Lower lobe of right lung (tissue), 2 donors: ENCODE data around the gene VASP. TPM values are rescaled to one million over a fixed set of nuclear protein-coding genes. Genes with fewer than 3 reads are reported as not detected.

Experiments
- ATAC-seq, 2 donors: fragments of 200-7000 bp; cut with Tn5 transposase; one replicate each; pipeline ENCODE4 v1.9.1; 2020 to 2022; ENCODE audit warnings: mild to moderate bottlenecking in 2 of 2, moderate library complexity in 2 of 2
- DNase-seq: peaks from one replicate; pipeline ENCODE4 v3.0.0-alpha.2; 2020
- H3K27ac ChIP-seq: fragments of 200-600 bp; one replicate; pipeline ENCODE4 v1.8.0; 2022
- H3K27me3 ChIP-seq: fragments of 200-600 bp; one replicate; pipeline ENCODE4 v1.8.0; 2022; ENCODE audit warnings: low read depth
- H3K36me3 ChIP-seq: fragments of 200-600 bp; one replicate; pipeline ENCODE4 v1.8.0; 2022; ENCODE audit warnings: mild to moderate bottlenecking
- H3K4me1 ChIP-seq: fragments of 200-600 bp; one replicate; pipeline ENCODE4 v1.8.0; 2022
- H3K4me3 ChIP-seq: fragments of 200-600 bp; one replicate; pipeline ENCODE4 v1.8.0; 2022; ENCODE audit warnings: mild to moderate bottlenecking
- H3K9me3 ChIP-seq: fragments of 200-600 bp; one replicate; pipeline ENCODE4 v1.8.0; 2022
- CTCF ChIP-seq: fragments of 200-600 bp; IDR thresholded peaks from one replicate; pipeline ENCODE4 v1.8.0; 2022; ENCODE audit warnings: antibody characterized with exemption, mild to moderate bottlenecking
- intact Hi-C: fragments of 100-400 bp; cut with DNase I; formaldehyde crosslinking; loops from one replicate; pipeline ENCODE4 v1.11.0; 2022
- total RNA-seq: library from RNA; stranded (reverse); fragmentation: NEBNext Ultra II Directional; extraction: Animal tissue kit (Norgen Biotek cat#: 25700); gene quantifications from one replicate; pipeline ENCODE4 v1.2.1, GENCODE V29; 2021
- donor health status: DM: no; HTN: yes; CAD: no; lungs with severe emphysema.

The VASP gene
- total RNA-seq, 1 donor from 2014 or later = 190 TPM

- DNase-seq = no peak
- ATAC-seq = peak; percentile 10 to 13
- TF ChIP-seq CTCF = no peak
- Histone ChIP-seq H3K9me3 (no peaks in the 10 kb centered on the region), H3K36me3 (no peaks in the 10 kb centered on the region), H3K27ac (peak overlapping the region; percentile 98), H3K4me3 (peak overlapping the region; percentile 74), H3K4me1 (peaks cover 34% of the 10 kb centered on the region), H3K27me3 (peaks cover 5% of the 10 kb centered on the region)
- intact Hi-C loops = no loop called here
Measured at GRCh38 chr19:45468803-45469131, 38.5 kb upstream of the VASP start.

- no peaks in the 10 kb centered on the region for H3K36me3 ChIP-seq
- TF ChIP-seq CTCF = peak; percentile 9
- ATAC-seq (peak; percentile 66 to 88), DNase-seq (peak; percentile 96)
- peak overlapping the region; percentile 74 for H3K4me3 ChIP-seq
- H3K27me3 ChIP-seq = peaks cover 11% of the 10 kb centered on the region
- intact Hi-C loops = no loop called here
- no peaks in the 10 kb centered on the region for H3K9me3 ChIP-seq
- H3K4me1 ChIP-seq = peaks cover 34% of the 10 kb centered on the region
- peak overlapping the region; percentile 98 for H3K27ac ChIP-seq
Measured at GRCh38 chr19:45469132-45469944, 37.9 kb upstream of the VASP start.

- Histone ChIP-seq H3K36me3 (no peaks in the 10 kb centered on the region), H3K27ac (peak overlapping the region; percentile 98), H3K4me3 (peak overlapping the region; percentile 74), H3K9me3 (no peaks in the 10 kb centered on the region), H3K27me3 (peaks cover 12% of the 10 kb centered on the region), H3K4me1 (peaks cover 39% of the 10 kb centered on the region)
- ATAC-seq (peak; percentile 2 to 11), DNase-seq (no peak)
- no peak for TF ChIP-seq CTCF
- intact Hi-C loops = no loop called here
Measured at GRCh38 chr19:45469945-45470761, 37.1 kb upstream of the VASP start.

GRCh38 chr19:45470762-45471081 lies 36.6 kb upstream of the VASP start:
- no peak for TF ChIP-seq CTCF
- Histone ChIP-seq H3K27ac (no peak overlapping the region), H3K4me1 (peaks cover 40% of the 10 kb centered on the region), H3K36me3 (no peaks in the 10 kb centered on the region), H3K27me3 (peaks cover 12% of the 10 kb centered on the region), H3K4me3 (no peak overlapping the region), H3K9me3 (no peaks in the 10 kb centered on the region)
- DNase-seq = no peak
- intact Hi-C loops = no loop called here
- ATAC-seq = no peak

- TF ChIP-seq CTCF = no peak
- H3K27ac ChIP-seq = no peak overlapping the region
- H3K4me1 ChIP-seq = peaks cover 40% of the 10 kb centered on the region
Measured at GRCh38 chr19:45471111-45471930, 36.0 kb upstream of the VASP start.

More at GRCh38 chr19:45471111-45471930, 36.0 kb upstream of the VASP start:
- Histone ChIP-seq H3K36me3 (no peaks in the 10 kb centered on the region), H3K4me3 (no peak overlapping the region), H3K9me3 (no peaks in the 10 kb centered on the region), H3K27me3 (peaks cover 12% of the 10 kb centered on the region)
- DNase-seq (no peak), ATAC-seq (no peak)
- intact Hi-C loops = no loop called here
